Neural cell (in vitro differentiated cells): ENCODE measurements around the gene ZDHHC14. TPM values are rescaled to one million over a fixed set of nuclear protein-coding genes. Genes with fewer than 3 reads are reported as not detected.
"Not testable (repeated sequence)": the region's sequence is repeated elsewhere in the genome, so short reads cannot be mapped to it uniquely, and the experiment has no call there.

Experiments used
- H2AFZ ChIP-seq: fragments of 200-600, 300-800 bp; sonication (generic), shearing (Covaris generic); 2 replicates; pipeline ENCODE4 v1.6.0; 2014; ENCODE audit warnings: low read depth, mild to moderate bottlenecking, antibody characterized with exemption, low read length, moderate library complexity
- H3F3A ChIP-seq: fragments of 200-600 bp; shearing (Covaris generic); 2 replicates; pipeline ENCODE4 v1.6.1; 2016; ENCODE audit warnings: mild to moderate bottlenecking, moderate library complexity, mixed read lengths, antibody characterized with exemption, low read length; ENCODE audit not compliant: insufficient read depth, poor library complexity, severe bottlenecking
- H3K27ac ChIP-seq: fragments of 200-600, 300-800 bp; sonication (generic), shearing (Covaris generic); 2 replicates; pipeline ENCODE4 v1.5.1; 2014; ENCODE audit warnings: mild to moderate bottlenecking, low read length, moderate library complexity
- H3K27me3 ChIP-seq: fragments of 300-800, 200-600 bp; sonication (generic), shearing (Covaris generic); 2 replicates; pipeline ENCODE4 v1.6.0; 2014; ENCODE audit warnings: mild to moderate bottlenecking, low read depth, low read length, moderate library complexity; ENCODE audit not compliant: insufficient read depth
- H3K36me3 ChIP-seq: fragments of 300-800, 200-600 bp; sonication (generic), shearing (Covaris generic); 2 replicates; pipeline ENCODE4 v1.5.1; 2014; ENCODE audit warnings: mild to moderate bottlenecking, antibody characterized with exemption, low read length, moderate library complexity; ENCODE audit not compliant: insufficient read depth
- H3K4me2 ChIP-seq: fragments of 300-800, 200-600 bp; sonication (generic), shearing (Covaris generic); 2 replicates; pipeline ENCODE4 v1.6.0; 2014; ENCODE audit warnings: mild to moderate bottlenecking, low read length
- H3K4me3 ChIP-seq: fragments of 300-800, 200-600 bp; sonication (generic), shearing (Covaris generic); 2 replicates; pipeline ENCODE4 v1.5.1; 2014; ENCODE audit warnings: mild to moderate bottlenecking, low read length, moderate library complexity
- H3K79me2 ChIP-seq: fragments of 200-600 bp; shearing (Covaris generic); replicated peaks from 2 replicates; pipeline ENCODE4 v1.6.0; 2014; ENCODE audit warnings: mild to moderate bottlenecking, low read length, moderate library complexity; ENCODE audit not compliant: insufficient read depth
- H3K9ac ChIP-seq: fragments of 300-800, 200-600 bp; sonication (generic), shearing (Covaris generic); 2 replicates; pipeline ENCODE4 v1.6.1; 2016; ENCODE audit warnings: mild to moderate bottlenecking, low read length, mixed read lengths
- H3K9me2 ChIP-seq: fragments of 200-600 bp; shearing (Covaris generic); 2 replicates; pipeline ENCODE4 v1.6.1; 2016; ENCODE audit warnings: mild to moderate bottlenecking, low read length, mixed read lengths; ENCODE audit not compliant: insufficient read depth
- H3K9me3 ChIP-seq: fragments of 200-600, 300-800 bp; sonication (generic), shearing (Covaris generic); 2 replicates; pipeline ENCODE4 v1.6.1; 2016; ENCODE audit warnings: mild to moderate bottlenecking, mixed run types, low read length, moderate library complexity, mixed read lengths
- H4K20me1 ChIP-seq: fragments of 200-600 bp; shearing (Covaris generic); 2 replicates; pipeline ENCODE4 v1.6.1; 2016; ENCODE audit warnings: mild to moderate bottlenecking, mixed run types; ENCODE audit not compliant: insufficient read depth
- CTCF ChIP-seq: fragments of 450-650 bp; IDR thresholded peaks from 2 replicates; pipeline ENCODE4 v1.5.1; 2014; ENCODE audit warnings: antibody characterized with exemption, mild to moderate bottlenecking, moderate library complexity; ENCODE audit not compliant: poor library complexity, severe bottlenecking
- EP300 ChIP-seq: fragments of 450-650 bp; conservative IDR thresholded peaks from 2 replicates; pipeline ENCODE4 v1.6.1; 2014; ENCODE audit warnings: antibody characterized with exemption, mild to moderate bottlenecking, moderate library complexity; ENCODE audit not compliant: poor library complexity, severe bottlenecking
- EZH2 ChIP-seq: fragments of 200-600, 300-800 bp; shearing (Covaris generic), sonication (generic); IDR thresholded peaks from 2 replicates; pipeline ENCODE4 v1.6.1; 2014; ENCODE audit warnings: antibody characterized with exemption, low read length, borderline replicate concordance, mild to moderate bottlenecking; ENCODE audit not compliant: insufficient read depth, poor library complexity, severe bottlenecking
- MXI1 ChIP-seq: fragments of 450-650 bp; conservative IDR thresholded peaks from 2 replicates; pipeline ENCODE4 v1.6.1; 2014; ENCODE audit warnings: antibody characterized with exemption, mild to moderate bottlenecking; ENCODE audit not compliant: poor library complexity, severe bottlenecking
- POLR2AphosphoS5 ChIP-seq: IDR thresholded peaks from 2 replicates; pipeline ENCODE4 v1.6.1; 2012
- REST ChIP-seq: IDR thresholded peaks from 2 replicates; pipeline ENCODE4 v1.6.1; 2012; ENCODE audit warnings: borderline replicate concordance
- SMC3 ChIP-seq: fragments of 450-650 bp; conservative IDR thresholded peaks from 2 replicates; pipeline ENCODE4 v1.6.1; 2014; ENCODE audit warnings: antibody characterized with exemption, mild to moderate bottlenecking, moderate library complexity; ENCODE audit not compliant: poor library complexity
- TAF1 ChIP-seq: IDR thresholded peaks from 2 replicates; pipeline ENCODE4 v1.6.1; 2012; ENCODE audit warnings: low read depth
- polyA plus RNA-seq: library from polyadenylated mRNA; depleted of rRNA; stranded (reverse); fragments of >200 nt; gene quantifications from 2 replicates; pipeline ENCODE4 v1.2.3, GENCODE V29; 2014

Gene ZDHHC14
- polyA plus RNA-seq, 1 donor from 2014 or later = 4.1 TPM

- no peaks in the 10 kb centered on the region for H3K36me3 ChIP-seq
- H3K79me2 ChIP-seq = no peaks in the 10 kb centered on the region
- H3K9me3 ChIP-seq = no peaks in the 10 kb centered on the region
- peak overlapping the region; percentile 52 for H3K4me2 ChIP-seq
- H3K4me3 ChIP-seq = peak overlapping the region; percentile 95
- no peak overlapping the region for H3K9ac ChIP-seq
- H3K9me2 ChIP-seq = no peaks in the 10 kb centered on the region
- no peaks in the 10 kb centered on the region for H4K20me1 ChIP-seq
- peaks cover 5% of the 10 kb centered on the region for H3K27me3 ChIP-seq
- no peak overlapping the region for H2AFZ ChIP-seq
- H3F3A ChIP-seq = peaks cover 2% of the 10 kb centered on the region
- no peak for TF ChIP-seq POLR2AphosphoS5
- no peak for TF ChIP-seq SMC3
- no peak for TF ChIP-seq EP300
- no peak for TF ChIP-seq MXI1
- no peak overlapping the region for H3K27ac ChIP-seq
Measured at GRCh38 chr6:157382821-157383220, 1.8 kb downstream of the ZDHHC14 start.

DNA sequence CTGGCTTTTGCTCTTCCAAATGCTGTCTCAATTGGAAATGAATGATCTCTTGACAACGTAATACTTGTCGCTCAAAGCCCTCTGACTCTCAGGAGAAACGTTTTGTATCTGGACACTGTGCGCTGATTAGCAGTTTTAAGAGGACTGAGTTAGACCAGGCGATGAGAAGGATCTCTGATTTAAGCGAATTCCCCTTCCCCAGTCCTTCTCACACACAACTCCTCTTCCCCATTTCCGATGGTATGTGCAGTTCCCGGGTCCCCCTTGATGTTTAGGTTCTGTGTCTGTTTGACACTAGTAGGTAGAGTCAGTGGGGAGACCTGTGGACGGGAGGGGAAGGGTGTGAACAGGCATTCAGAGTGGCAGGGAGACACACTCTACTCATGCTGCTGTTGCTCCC lies 2.5 kb downstream of the ZDHHC14 start:
- H3K4me3 ChIP-seq = peak overlapping the region; percentile 95

GRCh38 chr6:157384962-157385361 lies 4.0 kb downstream of the ZDHHC14 start:
- not testable (repeated sequence) for H3K27me3 ChIP-seq, H3K4me2 ChIP-seq, H4K20me1 ChIP-seq, H3K9ac ChIP-seq, H2AFZ ChIP-seq, H3K9me2 ChIP-seq, H3K36me3 ChIP-seq, H3K27ac ChIP-seq, H3F3A ChIP-seq, H3K4me3 ChIP-seq, H3K79me2 ChIP-seq, H3K9me3 ChIP-seq

More for the DNA sequence above, 2.5 kb downstream of the ZDHHC14 start:
- Histone ChIP-seq H3K36me3 (no peaks in the 10 kb centered on the region), H2AFZ (no peak overlapping the region), H3K27ac (no peak overlapping the region), H3K9me3 (no peaks in the 10 kb centered on the region), H3K9ac (no peak overlapping the region), H3F3A (peaks cover 2% of the 10 kb centered on the region), H4K20me1 (no peaks in the 10 kb centered on the region), H3K9me2 (no peaks in the 10 kb centered on the region), H3K4me2 (peak overlapping the region; percentile 52), H3K27me3 (peaks cover 5% of the 10 kb centered on the region), H3K79me2 (no peaks in the 10 kb centered on the region)
- TF ChIP-seq TAF1 (no peak), CTCF (no peak), MXI1 (no peak), POLR2AphosphoS5 (no peak), REST (no peak), EZH2 (no peak), SMC3 (no peak)
